Measurements from ENCODE around the gene TGOLN2.

GRCh38 chr2:85276571-85277118 lies 51.1 kb downstream of the TGOLN2 start:
- no peak for TF ChIP-seq CTCF (conservative IDR thresholded peaks at IDR 0.05)
- no peak for TF ChIP-seq EZH2 (IDR thresholded peaks at IDR 0.05; ENCODE audit: low read depth)
